CD4-positive, alpha-beta T cell treated with Interleukin-15 for 1 hour (primary cell): ENCODE data around the gene STX8.
"Not testable (repeated sequence)": the region's sequence is repeated elsewhere in the genome, so short reads cannot be mapped to it uniquely, and the experiment has no call there.

Experiments used
- DNase-seq: peaks from one replicate; pipeline ENCODE4 v3.0.0-alpha.2; 2020

STX8 gene

GRCh38 chr17:9488556-9488955, 87.1 kb downstream of the STX8 start:
- DNase-seq: no peak

GRCh38 chr17:9487406-9487805, 88.2 kb downstream of the STX8 start:
- no peak for DNase-seq

- DNase-seq: no peak
Measured at GRCh38 chr17:9484789-9485188, 90.8 kb downstream of the STX8 start.

GRCh38 chr17:9479964-9480363, 95.7 kb downstream of the STX8 start:
- DNase-seq: no peak

- no peak for DNase-seq
Measured at GRCh38 chr17:9478889-9479288, 96.7 kb downstream of the STX8 start.

GRCh38 chr17:9475101-9475658, 100.4 kb downstream of the STX8 start:
- DNase-seq: no peak

GRCh38 chr17:9473711-9474110, 101.9 kb downstream of the STX8 start:
- no peak for DNase-seq

GRCh38 chr17:9472541-9472940, 103.1 kb downstream of the STX8 start:
- DNase-seq: no peak

GRCh38 chr17:9472094-9472493, 103.5 kb downstream of the STX8 start:
- DNase-seq: no peak

- no peak for DNase-seq
Measured at GRCh38 chr17:9470171-9470570, 105.4 kb downstream of the STX8 start.

- DNase-seq: no peak
Measured at GRCh38 chr17:9468937-9469336, 106.7 kb downstream of the STX8 start.

GRCh38 chr17:9468532-9468931, 107.1 kb downstream of the STX8 start:
- no peak for DNase-seq

GRCh38 chr17:9467518-9467917, 108.1 kb downstream of the STX8 start:
- no peak for DNase-seq

GRCh38 chr17:9465210-9465921, 110.3 kb downstream of the STX8 start:
- no peak for DNase-seq

GRCh38 chr17:9457005-9457404, 118.6 kb downstream of the STX8 start:
- no peak for DNase-seq

GRCh38 chr17:9456330-9456729, 119.3 kb downstream of the STX8 start:
- DNase-seq: no peak

- no peak for DNase-seq
Measured at GRCh38 chr17:9451934-9452333, 123.7 kb downstream of the STX8 start.

- not testable (repeated sequence) for DNase-seq
Measured at GRCh38 chr17:9447298-9447697, 128.3 kb downstream of the STX8 start.

- no peak for DNase-seq
Measured at GRCh38 chr17:9446528-9446927, 129.1 kb downstream of the STX8 start.

- DNase-seq: no peak
Measured at GRCh38 chr17:9445424-9445823, 130.2 kb downstream of the STX8 start.

GRCh38 chr17:9444687-9445086, 130.9 kb downstream of the STX8 start:
- no peak for DNase-seq

GRCh38 chr17:9443811-9444210, 131.8 kb downstream of the STX8 start:
- DNase-seq: no peak

- no peak for DNase-seq
Measured at GRCh38 chr17:9439851-9440250, 135.8 kb downstream of the STX8 start.

- no peak for DNase-seq
Measured at GRCh38 chr17:9436630-9437029, 139.0 kb downstream of the STX8 start.

- no peak for DNase-seq
Measured at GRCh38 chr17:9435165-9435564, 140.5 kb downstream of the STX8 start.
